ENCODE data around the gene HSD11B1L. TPM values are rescaled to one million over a fixed set of nuclear protein-coding genes. Genes with fewer than 3 reads are reported as not detected.

The HSD11B1L gene
- total RNA-seq, 1 donor from 2014 or later: 7.1 TPM

GRCh38 chr19:5711713-5712161 lies 30.9 kb downstream of the HSD11B1L start:
- peaks cover 35% of the 10 kb centered on the region for H3K36me3 ChIP-seq (ENCODE audit: control insufficient read depth, insufficient read depth, low read length)
- H3K27me3 ChIP-seq (ENCODE audit: control insufficient read depth, insufficient read depth, low read length): no peaks in the 10 kb centered on the region
- FAIRE-seq: no peak
- H3K4me3 ChIP-seq (ENCODE audit: low read depth, low read length): no peak overlapping the region
- no peak for DNase-seq (ENCODE audit: low read depth)
- no peak for TF ChIP-seq CTCF (IDR thresholded peaks at IDR 0.05; ENCODE audit: insufficient read depth, low read length, severe bottlenecking)

GRCh38 chr19:5713228-5713627 lies 32.4 kb downstream of the HSD11B1L start:
- no peak for TF ChIP-seq CTCF (IDR thresholded peaks at IDR 0.05; ENCODE audit: insufficient read depth, low read length, severe bottlenecking)
- no peak for DNase-seq (ENCODE audit: low read depth)
- Histone ChIP-seq H3K27me3 (ENCODE audit: control insufficient read depth, insufficient read depth, low read length) (no peaks in the 10 kb centered on the region), H3K36me3 (ENCODE audit: control insufficient read depth, insufficient read depth, low read length) (peaks cover 30% of the 10 kb centered on the region), H3K4me3 (ENCODE audit: low read depth, low read length) (no peak overlapping the region)
- no peak for FAIRE-seq

- Histone ChIP-seq H3K4me3 (ENCODE audit: low read depth, low read length) (no peak overlapping the region), H3K27me3 (ENCODE audit: control insufficient read depth, insufficient read depth, low read length) (no peaks in the 10 kb centered on the region), H3K36me3 (ENCODE audit: control insufficient read depth, insufficient read depth, low read length) (peaks cover 26% of the 10 kb centered on the region)
- FAIRE-seq (no peak), DNase-seq (ENCODE audit: low read depth) (no peak)
- TF ChIP-seq CTCF (IDR thresholded peaks at IDR 0.05; ENCODE audit: insufficient read depth, low read length, severe bottlenecking): no peak
These were observed 34.0 kb downstream of the HSD11B1L start for GRCh38 chr19:5714816-5715215.

GRCh38 chr19:5717215-5717935 lies 36.5 kb downstream of the HSD11B1L start:
- Histone ChIP-seq H3K27me3 (ENCODE audit: control insufficient read depth, insufficient read depth, low read length) (no peaks in the 10 kb centered on the region), H3K36me3 (ENCODE audit: control insufficient read depth, insufficient read depth, low read length) (peaks cover 18% of the 10 kb centered on the region), H3K4me3 (ENCODE audit: low read depth, low read length) (no peak overlapping the region)
- no peak for TF ChIP-seq CTCF (IDR thresholded peaks at IDR 0.05; ENCODE audit: insufficient read depth, low read length, severe bottlenecking)
- FAIRE-seq: no peak
- DNase-seq (ENCODE audit: low read depth): no peak

GRCh38 chr19:5718037-5718578 lies 37.3 kb downstream of the HSD11B1L start:
- DNase-seq (ENCODE audit: low read depth) (peak; percentile 35), FAIRE-seq (no peak)
- no peak for TF ChIP-seq CTCF (IDR thresholded peaks at IDR 0.05; ENCODE audit: insufficient read depth, low read length, severe bottlenecking)
- Histone ChIP-seq H3K4me3 (ENCODE audit: low read depth, low read length) (peak overlapping the region; percentile 89), H3K27me3 (ENCODE audit: control insufficient read depth, insufficient read depth, low read length) (no peaks in the 10 kb centered on the region), H3K36me3 (ENCODE audit: control insufficient read depth, insufficient read depth, low read length) (peaks cover 12% of the 10 kb centered on the region)

Measured in bronchial epithelial cell (primary cell).